Stimulated activated CD8-positive, alpha-beta memory T cell treated with anti-CD3 and anti-CD28 coated beads, Interleukin-12 subunit alpha, Interleukin-12 subunit beta, amount 100 ng/mL, for 1 hour (primary cell): Measurements from ENCODE around the gene KIF16B.
"Not testable (repeated sequence)": the region's sequence is repeated elsewhere in the genome, so short reads cannot be mapped to it uniquely, and the experiment has no call there.

Source experiments
- DNase-seq: peaks from one replicate; pipeline ENCODE4 v3.0.0-alpha.2; 2020; ENCODE audit warnings: low read depth

The KIF16B gene

DNA sequence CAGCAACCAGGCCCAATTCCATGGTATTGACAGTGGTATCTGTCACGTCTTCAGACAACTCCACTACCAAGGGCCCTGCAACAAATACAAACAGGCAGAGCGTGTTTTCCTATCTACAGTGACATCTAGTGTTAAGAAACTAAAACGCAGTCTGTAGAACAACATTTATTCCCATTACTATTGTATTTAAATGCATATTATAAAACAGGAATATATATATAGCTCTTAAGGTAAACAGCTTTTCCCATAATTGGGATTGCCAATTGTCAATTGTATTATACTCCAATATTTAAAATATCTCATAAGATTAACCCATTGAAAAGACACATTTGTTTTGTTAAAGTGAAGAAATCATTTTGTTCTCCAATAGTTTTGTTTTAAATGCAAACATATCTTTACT, 97.2 kb downstream of the KIF16B start:
- no peak for DNase-seq

DNA sequence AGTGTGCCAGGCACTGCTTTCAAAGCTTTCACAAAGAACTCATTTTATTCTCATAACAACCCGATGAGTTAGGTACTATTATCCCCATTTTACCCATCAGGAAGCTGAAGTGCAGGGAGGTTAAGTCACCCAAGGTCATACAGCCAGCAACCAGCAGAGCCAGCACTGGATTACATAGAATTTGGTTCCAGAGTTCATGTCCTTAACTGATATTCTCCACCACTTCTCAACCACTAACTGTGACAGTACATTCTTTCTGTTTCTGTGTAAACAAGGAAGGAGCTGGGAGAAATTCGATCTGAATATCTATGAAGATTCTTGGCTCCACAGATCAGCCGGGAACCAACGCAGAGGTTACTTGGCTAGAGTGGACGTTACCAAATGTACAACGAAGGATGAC, 98.0 kb downstream of the KIF16B start:
- DNase-seq: no peak

DNA sequence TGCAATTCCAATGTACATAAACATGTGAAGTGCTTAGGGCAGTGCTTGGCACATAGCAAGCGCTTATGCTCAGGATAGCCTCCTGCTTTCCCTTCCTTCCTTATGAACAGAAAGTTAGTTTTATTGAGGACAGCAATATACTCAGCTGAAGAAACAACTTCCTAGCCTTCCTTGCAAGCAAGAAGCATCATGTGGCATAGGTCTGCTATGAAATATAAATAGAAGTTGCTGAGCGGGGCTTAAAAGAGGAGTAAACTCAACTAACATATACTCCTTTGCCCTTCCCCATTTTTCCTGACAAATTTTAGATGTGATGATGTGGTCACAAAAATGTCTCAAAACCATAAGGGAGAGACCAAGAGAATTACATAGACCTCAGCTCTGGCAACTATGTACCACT, 98.9 kb downstream of the KIF16B start:
- DNase-seq: no peak

DNA sequence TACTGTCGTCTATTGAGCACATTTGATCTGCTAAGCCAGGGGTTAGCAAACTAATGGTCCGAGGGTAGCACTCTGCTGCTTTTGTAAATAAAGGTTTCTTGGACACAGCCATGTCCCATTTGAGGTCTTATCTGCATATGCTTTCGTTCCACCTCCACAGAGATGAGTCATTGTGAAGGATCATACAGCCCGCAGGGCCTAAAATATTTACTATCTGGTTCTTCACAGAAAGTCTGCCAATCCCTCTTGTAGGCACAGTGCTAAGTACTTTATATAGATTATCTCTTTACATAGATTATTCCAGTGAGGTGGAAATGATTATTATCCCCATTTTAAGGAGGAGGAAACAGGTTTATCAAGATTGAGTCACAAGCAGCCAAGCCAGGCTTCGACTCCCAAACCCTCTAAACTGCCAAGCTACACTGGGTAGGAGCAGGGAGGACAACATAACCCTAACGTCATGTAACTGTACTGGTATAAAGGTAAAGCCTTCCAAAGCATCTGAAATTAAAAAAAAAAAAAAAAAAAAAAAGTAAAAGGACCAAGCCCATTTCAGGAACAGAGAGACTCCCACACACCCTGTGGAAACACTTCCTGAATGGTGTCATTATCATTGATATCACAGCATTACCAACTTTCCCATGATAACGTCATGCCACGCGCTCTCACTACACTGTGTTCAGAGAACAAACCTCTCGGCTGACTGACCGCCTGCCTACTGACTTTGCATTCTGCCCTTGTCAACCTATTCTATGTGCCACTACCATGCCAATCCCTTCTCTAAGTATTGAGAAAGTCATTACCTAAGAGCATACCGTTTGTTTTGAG, 101.0 kb downstream of the KIF16B start:
- DNase-seq: no peak

DNA sequence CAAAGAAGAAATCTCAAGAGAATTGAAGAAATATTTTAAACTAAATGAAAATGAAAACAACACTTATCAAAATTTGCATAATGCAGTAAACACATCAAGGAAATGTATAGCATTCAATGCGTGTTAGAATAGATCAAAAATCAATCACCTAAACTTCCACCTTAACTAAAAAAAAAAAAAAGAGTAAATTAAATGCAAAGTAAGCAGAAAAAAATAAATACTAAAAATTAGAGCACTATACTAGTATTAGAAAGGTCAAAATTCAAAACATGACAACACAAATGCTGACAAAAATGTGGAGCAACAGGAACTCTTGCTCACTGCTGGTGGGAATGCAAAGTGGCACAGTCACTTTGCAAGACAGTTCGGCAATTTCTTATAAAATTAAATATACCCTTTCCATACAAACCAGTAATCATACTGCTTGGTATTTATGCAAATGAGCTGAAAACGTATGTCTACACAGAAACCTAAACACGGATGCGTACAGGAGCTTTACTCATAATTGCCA, 103.8 kb downstream of the KIF16B start:
- DNase-seq: no peak

DNA sequence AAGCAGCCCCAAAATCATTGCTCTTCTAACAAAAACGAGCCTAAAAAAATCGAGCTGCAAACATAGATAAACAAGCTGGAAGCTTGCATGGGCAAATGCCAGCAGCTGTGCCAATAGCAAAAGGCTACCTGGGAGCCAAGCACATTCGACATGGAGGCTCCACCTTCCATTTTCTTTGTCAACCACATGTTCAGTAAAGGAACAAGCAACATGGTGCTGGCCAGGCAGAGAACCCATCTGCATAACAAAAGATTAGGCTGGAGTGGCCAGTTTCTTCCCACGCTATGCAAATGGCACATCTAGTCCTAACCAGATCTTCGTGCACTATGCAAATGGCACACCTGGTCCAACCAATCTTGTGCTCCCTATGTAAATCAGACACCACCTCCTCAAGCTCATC, 110.5 kb downstream of the KIF16B start:
- no peak for DNase-seq

DNA sequence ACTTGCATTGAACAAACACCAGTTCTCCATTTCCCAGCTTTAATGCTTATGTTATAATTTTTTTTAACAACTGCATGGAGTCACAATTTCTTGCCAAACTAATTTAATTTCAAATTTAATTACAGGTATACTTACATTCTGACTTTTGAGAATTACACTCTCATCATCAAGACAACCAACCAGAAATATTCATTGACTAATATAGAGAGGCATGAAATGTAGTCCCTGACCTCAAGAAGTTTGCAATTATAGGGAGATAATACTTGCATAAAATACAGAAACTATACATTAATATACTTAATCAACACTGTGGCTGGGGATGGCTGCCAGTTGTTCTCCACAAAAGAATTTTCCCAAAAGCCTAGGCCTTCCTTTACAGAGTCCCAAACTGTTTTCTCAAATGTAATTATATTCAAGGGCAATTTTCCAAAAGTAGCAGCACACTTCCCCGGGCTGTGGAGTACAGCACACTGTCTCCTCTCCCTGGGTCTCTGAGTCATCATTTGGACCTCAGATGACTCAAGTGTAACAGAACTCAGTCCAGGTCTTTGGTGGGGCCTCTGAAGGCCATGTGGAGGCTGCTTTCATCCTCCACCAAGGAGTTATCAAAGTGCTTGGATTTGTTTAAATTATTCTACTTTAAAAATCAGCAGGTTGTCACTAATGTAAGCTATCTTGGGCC, 114.1 kb downstream of the KIF16B start:
- DNase-seq: no peak

DNA sequence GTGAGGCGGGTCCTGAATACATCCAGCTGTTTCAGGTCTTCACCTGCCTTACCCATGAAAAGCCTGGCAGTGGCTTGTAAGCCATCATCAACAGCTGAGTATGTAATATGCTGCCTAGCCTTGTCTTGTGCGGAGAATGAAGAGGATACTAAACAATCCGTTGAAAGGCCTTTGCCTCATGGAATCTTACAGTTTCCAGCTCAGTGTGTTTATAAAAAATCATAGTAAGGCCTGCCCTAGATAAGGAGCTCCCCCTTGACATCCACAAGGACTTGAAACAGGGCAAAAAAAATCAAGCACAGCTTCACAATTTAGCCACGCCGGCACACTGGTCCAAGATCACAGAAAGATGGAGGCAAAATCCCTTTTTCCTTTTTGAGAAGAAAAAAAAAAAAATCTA, 115.7 kb downstream of the KIF16B start:
- no peak for DNase-seq

DNA sequence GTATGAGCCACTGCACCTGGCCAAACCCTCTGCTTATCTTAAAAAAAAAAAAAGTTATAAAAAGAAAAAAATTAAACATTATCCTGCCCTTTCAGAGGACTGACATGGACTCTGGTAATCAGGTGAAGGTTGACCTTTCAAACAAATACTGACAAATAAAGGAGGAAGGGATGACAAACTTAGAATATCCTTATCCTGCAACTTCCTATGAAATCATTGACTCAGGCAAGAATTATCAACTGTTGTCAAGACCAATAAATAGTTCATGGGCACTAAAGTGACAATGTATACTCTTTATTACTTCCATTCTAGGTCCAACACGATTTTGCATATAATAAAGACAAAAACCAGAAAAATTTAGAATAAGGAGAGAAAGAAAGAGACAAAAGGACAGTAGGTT, 117.9 kb downstream of the KIF16B start:
- DNase-seq: no peak

DNA sequence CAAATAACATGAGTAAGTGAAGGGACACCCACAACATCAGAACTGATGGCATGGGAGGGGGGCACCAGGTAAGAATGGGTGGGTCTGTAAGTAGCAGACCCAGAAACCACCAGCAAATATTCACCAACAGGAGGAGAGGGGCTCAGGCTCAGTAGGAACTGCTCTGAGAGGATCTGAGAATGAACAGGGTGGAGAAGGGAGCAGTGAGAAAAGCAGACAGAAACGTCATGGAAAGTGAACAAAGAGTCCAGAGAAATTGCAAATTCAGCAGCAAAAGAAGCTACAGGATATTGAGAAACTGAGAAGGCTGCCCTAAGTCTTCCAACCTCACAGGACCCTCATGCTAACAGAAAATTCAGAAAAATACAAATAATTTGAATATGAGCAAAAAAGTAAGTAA, 121.3 kb downstream of the KIF16B start:
- DNase-seq: no peak

DNA sequence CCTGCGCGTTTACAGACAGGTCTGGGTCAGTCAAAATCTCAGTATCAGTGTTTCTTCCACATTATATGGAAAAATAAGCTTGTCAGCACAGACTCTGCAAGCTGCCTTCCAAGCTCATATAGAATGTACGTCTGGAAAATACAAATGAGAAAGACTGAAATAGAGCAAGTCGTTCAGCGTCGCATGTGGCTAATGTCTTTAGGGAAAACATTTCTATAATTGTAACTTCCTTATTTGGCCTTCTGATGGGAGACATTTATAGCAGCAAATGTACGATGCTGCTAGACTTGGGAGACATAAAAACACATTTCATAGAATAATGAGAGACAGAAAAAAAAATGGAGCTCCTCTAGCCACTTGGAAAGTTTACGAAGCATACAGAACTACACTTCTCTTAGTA, 122.2 kb downstream of the KIF16B start:
- DNase-seq: no peak

DNA sequence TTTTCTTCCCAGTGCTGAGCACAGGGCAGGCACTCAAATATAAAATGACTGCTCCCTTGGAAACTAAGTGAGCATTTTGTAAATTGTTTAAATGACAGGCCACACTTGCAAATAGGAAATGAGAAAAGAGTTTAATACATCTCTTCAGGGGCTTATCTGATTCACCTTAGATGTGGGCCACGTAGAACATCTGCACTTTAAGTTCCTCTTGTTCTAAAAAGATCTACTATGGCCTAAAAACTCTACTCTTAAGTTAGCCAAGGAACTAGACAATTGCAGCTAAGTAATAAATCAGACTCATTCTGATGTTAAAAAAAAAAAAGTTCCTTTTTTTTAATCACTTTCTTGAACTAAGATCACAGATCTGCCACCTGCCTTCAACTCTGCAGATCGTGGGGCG, 126.3 kb downstream of the KIF16B start:
- DNase-seq: no peak

DNA sequence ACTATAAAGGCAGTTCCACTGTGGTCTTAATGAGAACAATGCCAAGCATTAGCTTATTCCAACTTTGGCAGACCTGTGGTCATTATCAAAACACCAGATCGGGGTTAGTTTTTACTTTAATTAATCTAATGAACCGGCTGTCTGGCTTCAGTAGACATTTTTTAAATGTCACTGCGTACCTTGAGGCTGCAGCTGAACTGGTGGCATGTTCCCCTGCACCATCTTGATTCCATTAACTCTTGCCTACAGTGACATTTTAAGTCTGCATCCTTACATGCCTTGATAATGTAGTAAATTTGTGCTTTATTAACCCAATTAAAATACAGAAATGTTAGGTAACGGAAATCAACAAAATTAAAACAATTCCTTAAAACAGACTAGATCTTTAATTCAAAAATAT, 127.0 kb downstream of the KIF16B start:
- no peak for DNase-seq

DNA sequence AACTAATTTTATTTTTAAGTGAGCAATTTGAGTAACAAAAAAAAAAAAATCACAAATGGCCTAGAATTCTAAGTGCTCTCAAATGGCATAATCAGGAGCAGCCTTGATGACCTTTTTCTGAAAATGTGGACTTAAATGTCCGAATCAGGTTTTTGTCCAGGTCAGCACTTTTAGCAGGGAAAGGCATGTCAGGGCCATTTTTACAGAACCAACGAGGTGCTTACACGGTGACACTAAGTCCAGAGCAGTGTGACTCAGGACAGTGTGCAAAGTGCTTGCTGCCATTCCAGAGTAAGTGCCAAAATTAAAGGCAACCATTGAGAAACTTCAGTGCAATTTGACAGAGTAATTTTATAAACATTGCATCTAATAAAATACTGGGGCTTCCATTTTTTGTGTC, 127.8 kb downstream of the KIF16B start:
- no peak for DNase-seq

DNA sequence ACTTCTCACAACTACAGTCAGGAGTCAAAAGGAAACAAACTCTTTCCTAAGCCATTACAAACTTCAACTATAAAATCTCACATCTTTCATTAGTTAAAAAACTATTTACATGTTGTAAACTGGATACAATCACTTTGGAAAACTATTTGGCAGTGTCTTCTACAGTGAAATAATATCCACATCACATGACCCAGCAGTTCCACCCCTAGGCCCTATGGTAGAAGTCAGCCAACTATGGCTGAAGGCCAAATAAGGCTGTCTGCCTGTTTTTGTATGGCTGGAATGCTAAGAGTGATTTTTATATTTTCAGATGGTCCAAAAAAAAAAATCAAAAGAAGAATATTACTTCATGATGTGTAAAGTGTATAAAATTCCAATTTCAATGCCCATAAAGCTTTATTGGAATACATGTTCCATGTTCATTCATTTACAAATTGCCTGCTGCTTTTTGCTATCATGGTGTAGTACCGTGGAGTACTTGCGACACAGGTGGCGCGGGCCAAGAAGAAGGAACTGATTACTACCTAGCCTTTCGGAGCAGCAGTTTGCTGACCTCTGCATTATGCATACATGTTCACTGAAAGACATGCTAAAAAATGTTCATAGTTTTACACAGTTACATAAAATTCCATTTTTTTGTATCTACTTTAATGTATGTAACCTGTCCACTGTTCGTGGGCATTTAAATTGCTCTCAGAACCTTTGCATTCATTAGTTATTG, 129.0 kb downstream of the KIF16B start:
- DNase-seq: no peak

DNA sequence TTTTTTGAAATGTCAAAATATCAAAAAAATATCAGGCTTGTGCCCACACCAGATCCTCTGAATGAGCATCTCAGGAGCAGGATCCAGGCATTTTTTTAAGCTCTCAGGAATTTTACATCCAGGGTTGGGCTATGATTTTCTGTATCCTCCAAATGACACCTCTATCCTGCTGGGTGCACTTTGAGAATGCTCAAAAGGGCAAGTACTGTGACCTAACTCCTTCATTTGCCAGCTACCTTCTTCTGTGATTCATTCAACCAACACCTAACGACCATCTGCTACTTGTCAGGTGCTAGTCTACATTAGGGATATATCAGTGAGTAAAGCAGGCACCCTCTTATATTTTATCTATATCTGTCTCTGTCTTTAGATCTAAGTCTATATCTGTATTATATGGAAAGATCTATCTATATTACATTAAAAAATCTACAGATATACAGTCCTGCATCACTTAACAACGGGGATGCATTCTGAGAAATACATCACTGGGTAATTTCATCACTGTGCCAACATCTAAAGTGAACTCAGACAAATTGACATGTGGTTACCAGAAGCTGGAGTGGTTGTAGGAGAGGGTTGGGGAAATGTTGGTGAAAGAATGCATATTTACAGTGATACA, 131.6 kb downstream of the KIF16B start:
- DNase-seq: no peak

DNA sequence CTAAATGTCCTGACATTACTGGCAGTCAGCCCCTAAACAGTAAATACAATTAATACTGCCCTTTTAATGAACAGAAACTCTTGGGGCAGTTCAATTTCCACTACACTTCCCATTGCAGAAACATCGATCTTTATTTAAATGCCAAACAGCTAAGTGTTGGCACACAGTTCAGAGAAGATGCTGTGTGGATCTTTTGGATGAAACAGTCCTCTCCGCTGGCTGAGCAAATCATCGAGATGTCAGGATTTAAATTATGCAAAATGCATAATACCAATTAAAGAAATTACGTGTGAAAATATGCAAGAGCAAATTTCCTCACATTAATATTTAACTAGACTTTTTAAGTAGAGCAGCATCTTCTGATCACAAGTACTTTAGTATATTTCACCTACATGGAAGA, 132.6 kb downstream of the KIF16B start:
- no peak for DNase-seq

DNA sequence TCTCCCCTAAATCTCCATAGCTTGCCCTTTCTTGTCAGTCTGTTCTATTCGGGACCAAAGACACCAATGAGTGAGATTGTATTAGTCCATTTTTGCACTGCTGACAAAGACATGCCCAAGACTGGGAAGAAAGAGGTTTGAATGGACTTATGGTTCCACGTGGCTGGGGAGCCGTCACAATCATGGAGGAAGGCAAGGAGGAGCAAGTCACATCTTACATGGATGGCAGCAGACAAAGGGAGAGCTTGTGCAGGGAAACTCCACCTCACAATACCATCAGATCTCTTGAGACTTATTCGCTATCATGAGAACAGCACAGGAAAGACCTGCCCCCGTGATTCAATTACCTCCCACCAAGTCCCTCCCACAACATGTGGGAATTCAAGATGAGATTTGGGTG, 133.7 kb downstream of the KIF16B start:
- not testable (repeated sequence) for DNase-seq

DNA sequence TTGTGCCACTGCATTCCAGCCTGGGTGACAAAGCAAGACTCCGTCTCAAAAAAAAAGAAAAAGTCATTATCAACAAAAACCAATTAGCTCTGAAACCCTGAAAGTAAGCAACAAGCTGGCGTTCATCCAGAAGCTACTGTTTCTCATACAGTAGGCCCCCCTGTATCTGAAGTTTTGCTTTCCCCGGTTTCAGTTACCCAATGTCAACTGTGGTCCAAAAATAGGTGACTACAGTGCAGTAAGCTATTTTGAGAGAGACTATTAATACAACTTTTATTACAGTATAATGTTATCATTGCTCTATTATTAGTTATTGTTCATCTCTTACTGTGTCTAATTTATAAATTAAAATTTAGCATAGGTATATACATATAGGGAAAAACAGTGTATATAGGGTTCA, 135.1 kb downstream of the KIF16B start:
- no peak for DNase-seq

DNA sequence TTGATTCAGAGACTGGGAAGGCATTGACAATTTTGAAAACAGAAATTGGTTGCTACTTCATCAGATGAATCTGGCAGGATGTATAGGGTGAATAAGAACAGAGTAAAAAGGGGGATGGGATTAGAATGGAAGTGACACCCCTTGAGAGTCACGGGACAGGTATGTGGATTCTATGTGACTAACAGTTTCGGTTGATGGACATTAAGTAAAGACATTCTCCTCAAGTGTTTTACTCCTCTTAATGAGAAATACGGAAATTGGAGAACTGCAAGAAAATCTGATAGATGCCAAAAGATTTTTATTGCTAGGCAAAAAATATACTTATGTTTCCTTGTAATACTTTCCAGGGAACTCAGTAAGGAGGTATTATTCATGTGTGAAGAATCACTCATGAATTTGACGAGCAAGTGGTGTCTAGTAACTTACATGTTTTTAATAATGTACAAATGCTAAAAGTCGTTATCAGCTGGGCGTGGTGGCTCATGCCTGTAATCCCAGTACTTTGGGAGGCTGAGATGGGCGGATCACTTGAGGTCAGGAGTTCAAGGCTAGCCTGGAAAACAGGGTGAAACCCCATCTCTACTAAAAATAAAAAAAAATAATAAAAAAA, 135.8 kb downstream of the KIF16B start:
- no peak for DNase-seq

DNA sequence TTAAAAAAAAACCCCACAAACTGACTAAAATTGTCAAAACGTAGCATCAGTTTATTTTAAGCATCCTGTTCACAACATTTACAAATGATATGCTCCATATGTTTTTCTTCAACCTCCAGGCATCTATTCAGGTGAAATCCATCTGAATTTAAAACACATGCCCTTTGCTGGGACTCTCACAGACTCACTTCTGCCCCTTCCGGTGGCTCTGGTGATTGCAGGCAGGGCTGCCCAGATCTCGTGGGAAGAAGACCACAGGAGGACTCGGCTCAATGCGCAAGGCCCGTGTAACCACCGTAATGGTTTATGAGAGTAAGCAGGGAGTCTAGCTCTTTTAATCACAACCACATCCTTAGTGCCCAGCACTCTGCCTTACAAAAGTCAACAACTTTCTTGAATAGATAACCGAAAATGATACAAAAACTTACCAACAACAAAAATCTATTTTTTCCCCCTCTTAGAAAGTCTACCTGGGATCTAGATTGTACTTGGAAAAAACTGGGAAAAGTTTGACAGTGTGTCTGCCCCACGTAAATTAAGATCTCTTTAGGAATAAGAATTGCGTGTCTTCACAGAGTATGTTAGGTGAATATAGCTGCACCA, 139.1 kb downstream of the KIF16B start:
- no peak for DNase-seq

DNA sequence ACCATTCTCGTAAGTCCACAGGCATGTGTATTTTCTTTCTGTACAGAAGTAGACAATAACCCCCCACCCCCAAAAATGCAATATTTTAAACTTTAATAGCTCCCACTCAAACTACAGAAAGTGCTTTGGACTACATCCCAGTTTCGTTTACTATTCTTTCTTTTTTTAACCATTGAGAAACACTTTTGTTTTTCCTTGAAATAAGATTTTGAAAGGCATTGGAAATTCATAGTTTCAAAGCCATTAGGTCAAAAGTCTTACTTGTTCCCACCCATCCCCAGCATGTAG, 140.0 kb downstream of the KIF16B start:
- DNase-seq: no peak
